Uterus (tissue), 2 donors: Measurements from ENCODE around the gene WNT11.

ENCODE experiments used
- POLR2A ChIP-seq, 2 donors: fragments of 450-650 bp; IDR thresholded peaks; one replicate each; pipeline ENCODE4 v1.6.1; 2016; ENCODE audit warnings: antibody characterized with exemption in 2 of 2, mild to moderate bottlenecking in 1 of 2, moderate library complexity in 1 of 2
- TF ChIP-seq, protein P1 (sequence below), 4 experiments: fragments of 200-600 bp in 2 of 4; fragments of 450-650 bp in 2 of 4; sonication (generic) in 2 of 4; IDR thresholded peaks; one replicate each; pipeline ENCODE4 v1.5.1; 2016 to 2019; ENCODE audit warnings: antibody characterized with exemption in 4 of 4, mild to moderate bottlenecking in 2 of 4, moderate library complexity in 1 of 4

DNA sequence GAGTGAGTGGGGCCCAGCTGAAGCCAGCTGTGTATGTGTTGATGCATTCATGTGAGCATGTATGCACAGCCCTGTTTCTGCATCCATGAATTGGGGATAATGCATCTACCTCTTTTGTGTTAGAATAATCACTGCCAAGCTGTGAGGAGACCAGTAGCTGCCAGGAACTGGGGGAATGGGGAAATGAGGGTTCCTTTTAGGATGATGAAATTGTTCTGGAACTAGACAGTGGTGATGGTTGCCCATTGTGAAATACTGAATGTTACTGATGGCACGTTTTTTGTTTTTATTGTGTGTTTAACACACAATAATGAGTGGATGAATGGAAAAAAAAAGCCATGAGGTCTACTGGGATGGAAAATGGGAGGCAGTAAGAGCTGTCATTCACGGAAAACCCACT is 45.3 kb upstream of the WNT11 start:
- TF ChIP-seq, protein P1, sequence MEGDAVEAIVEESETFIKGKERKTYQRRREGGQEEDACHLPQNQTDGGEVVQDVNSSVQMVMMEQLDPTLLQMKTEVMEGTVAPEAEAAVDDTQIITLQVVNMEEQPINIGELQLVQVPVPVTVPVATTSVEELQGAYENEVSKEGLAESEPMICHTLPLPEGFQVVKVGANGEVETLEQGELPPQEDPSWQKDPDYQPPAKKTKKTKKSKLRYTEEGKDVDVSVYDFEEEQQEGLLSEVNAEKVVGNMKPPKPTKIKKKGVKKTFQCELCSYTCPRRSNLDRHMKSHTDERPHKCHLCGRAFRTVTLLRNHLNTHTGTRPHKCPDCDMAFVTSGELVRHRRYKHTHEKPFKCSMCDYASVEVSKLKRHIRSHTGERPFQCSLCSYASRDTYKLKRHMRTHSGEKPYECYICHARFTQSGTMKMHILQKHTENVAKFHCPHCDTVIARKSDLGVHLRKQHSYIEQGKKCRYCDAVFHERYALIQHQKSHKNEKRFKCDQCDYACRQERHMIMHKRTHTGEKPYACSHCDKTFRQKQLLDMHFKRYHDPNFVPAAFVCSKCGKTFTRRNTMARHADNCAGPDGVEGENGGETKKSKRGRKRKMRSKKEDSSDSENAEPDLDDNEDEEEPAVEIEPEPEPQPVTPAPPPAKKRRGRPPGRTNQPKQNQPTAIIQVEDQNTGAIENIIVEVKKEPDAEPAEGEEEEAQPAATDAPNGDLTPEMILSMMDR (IDR thresholded peaks at IDR 0.05), result no peak
- TF ChIP-seq POLR2A (IDR thresholded peaks at IDR 0.05), result no peak
